Measurements from ENCODE around the gene GPR78.

Gene GPR78

GRCh38 chr4:8547108-8547911, 32.9 kb upstream of the GPR78 start:
- DNase-seq (ENCODE audit: low read depth in 2 of 2): no peak

GRCh38 chr4:8547912-8548730, 32.1 kb upstream of the GPR78 start:
- no peak for DNase-seq (ENCODE audit: low read depth in 2 of 2)

- no peak for DNase-seq (ENCODE audit: low read depth in 2 of 2)
Observed at GRCh38 chr4:8548731-8549351, 31.4 kb upstream of the GPR78 start.

GRCh38 chr4:8549352-8549931, 30.8 kb upstream of the GPR78 start:
- DNase-seq (ENCODE audit: low read depth in 2 of 2): no peak

GRCh38 chr4:8550691-8551090, 29.5 kb upstream of the GPR78 start:
- no peak for DNase-seq (ENCODE audit: low read depth in 2 of 2)

GRCh38 chr4:8552024-8552423, 28.2 kb upstream of the GPR78 start:
- DNase-seq (ENCODE audit: low read depth in 2 of 2): no peak

- DNase-seq (ENCODE audit: low read depth in 2 of 2): no peak
Observed at GRCh38 chr4:8552581-8553205, 27.5 kb upstream of the GPR78 start.

GRCh38 chr4:8553216-8553615, 27.0 kb upstream of the GPR78 start:
- no peak for DNase-seq (ENCODE audit: low read depth in 2 of 2)

- DNase-seq (ENCODE audit: low read depth in 2 of 2): no peak
Observed at GRCh38 chr4:8553991-8554405, 26.2 kb upstream of the GPR78 start.

- DNase-seq (ENCODE audit: low read depth in 2 of 2): no peak
Observed at GRCh38 chr4:8554555-8555100, 25.6 kb upstream of the GPR78 start.

GRCh38 chr4:8555716-8556115, 24.5 kb upstream of the GPR78 start:
- DNase-seq (ENCODE audit: low read depth in 2 of 2): no peak

GRCh38 chr4:8556341-8557150, 23.6 kb upstream of the GPR78 start:
- DNase-seq (ENCODE audit: low read depth in 2 of 2): no peak

- DNase-seq (ENCODE audit: low read depth in 2 of 2): no peak
Observed at GRCh38 chr4:8557151-8558076, 22.8 kb upstream of the GPR78 start.

- no peak for DNase-seq (ENCODE audit: low read depth in 2 of 2)
Observed at GRCh38 chr4:8558080-8558960, 21.9 kb upstream of the GPR78 start.

- DNase-seq (ENCODE audit: low read depth in 2 of 2): no peak
Observed at GRCh38 chr4:8559011-8559410, 21.2 kb upstream of the GPR78 start.

- no peak for DNase-seq (ENCODE audit: low read depth in 2 of 2)
Observed at GRCh38 chr4:8559524-8560264, 20.5 kb upstream of the GPR78 start.

- no peak for DNase-seq (ENCODE audit: low read depth in 2 of 2)
Observed at GRCh38 chr4:8560265-8561047, 19.7 kb upstream of the GPR78 start.
